ENCODE measurements around the gene CGREF1. TPM values are rescaled to one million over a fixed set of nuclear protein-coding genes. Genes with fewer than 3 reads are reported as not detected.

The CGREF1 gene
- total and polyA plus RNA-seq, 2 donors (not counting 1 experiment from before 2014, with no cell fraction given): not detected

DNA sequence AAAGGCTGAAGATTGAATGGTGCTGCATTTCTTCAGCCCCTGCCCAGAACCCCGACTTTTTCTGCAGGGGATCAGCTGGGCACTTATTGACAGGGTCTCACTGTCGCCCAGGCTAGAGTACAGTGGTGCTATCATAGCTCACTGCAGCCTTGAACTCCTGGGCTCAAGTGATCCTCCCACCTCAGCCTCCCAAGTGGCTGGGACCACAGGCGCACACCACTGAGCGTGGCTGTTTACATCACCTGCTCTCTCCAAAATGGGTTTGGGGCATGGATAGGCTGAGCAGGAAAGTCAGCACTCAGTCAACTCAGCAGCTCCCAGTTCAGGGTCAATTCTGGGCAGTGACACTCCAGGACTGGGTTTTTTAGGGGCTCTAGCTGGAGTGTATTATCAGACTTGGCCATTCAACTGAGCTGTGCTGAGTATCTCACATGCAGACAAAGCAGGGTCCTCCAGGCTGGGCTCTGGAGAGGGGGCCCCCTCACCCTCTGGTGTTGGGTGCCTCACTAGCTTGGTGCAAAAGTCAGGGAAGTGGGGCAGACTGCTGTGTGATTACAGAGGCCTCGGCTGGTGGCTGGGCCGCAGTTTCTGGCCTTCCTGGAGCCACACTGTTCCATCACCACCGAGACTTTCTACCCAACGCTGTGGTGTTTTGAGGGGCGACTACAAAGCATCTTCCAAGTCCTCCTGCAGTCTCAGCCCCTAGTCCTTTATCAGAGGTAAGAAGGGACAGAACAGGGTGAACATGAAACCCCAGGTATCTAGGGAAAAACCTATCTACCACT is 9.1 kb upstream of the CGREF1 start:
- no peak overlapping the region for H3K4me2 ChIP-seq (replicated peaks; ENCODE audit: low read depth, low read length, poor library complexity, severe bottlenecking)
- no peak overlapping the region for H3K4me3 ChIP-seq (ENCODE audit: control extremely low read depth in 1 of 5, extremely low read depth in 1 of 5, insufficient read depth in 1 of 5, low read depth in 2 of 5, low read length in 4 of 5)
- H4K20me1 ChIP-seq (ENCODE audit: control insufficient read depth, insufficient read depth, low read length, poor library complexity, severe bottlenecking): no peaks in the 10 kb centered on the region
- intact Hi-C loops (cut with micrococcal nuclease): no loop called here
- no peaks in the 10 kb centered on the region for H3K9me3 ChIP-seq (ENCODE audit: control extremely low read depth in 1 of 3, control insufficient read depth in 2 of 3, insufficient read depth in 1 of 3, low read length in 2 of 3)
- POLR2A ChIA-PET: no interaction called here
- peaks cover 1% of the 10 kb centered on the region for H3K27me3 Mint-ChIP-seq
- CTCF ChIA-PET: no interaction called here
- H2AFZ ChIP-seq (ENCODE audit: insufficient read depth, low read depth, low read length, poor library complexity, severe bottlenecking): no peak overlapping the region
- 95% methylated on average over 8 of the region's 9 CpGs for WGBS (ENCODE audit: insufficient coverage)
- H3K9me3 Mint-ChIP-seq (ENCODE audit: insufficient read depth): no peaks in the 10 kb centered on the region
- H3K27ac Mint-ChIP-seq: no peak overlapping the region
- ATAC-seq (ENCODE audit: low read depth) (no peak), DNase-seq (no peak)
- H3K9ac ChIP-seq (ENCODE audit: low read length): no peak overlapping the region
- H3K4me1 Mint-ChIP-seq: peaks cover 16% of the 10 kb centered on the region
- peaks cover 0 to 30% of the 10 kb centered on the region in 2 experiments for H3K36me3 ChIP-seq (replicated peaks in 1 of 2; ENCODE audit: control extremely low read depth in 1 of 2, control insufficient read depth in 1 of 2, extremely low read depth in 1 of 2, insufficient read depth in 2 of 2, low read length in 1 of 2)
- H3K79me2 ChIP-seq (ENCODE audit: control insufficient read depth, insufficient read depth, low read length): no peaks in the 10 kb centered on the region
- TF ChIP-seq, protein P1, sequence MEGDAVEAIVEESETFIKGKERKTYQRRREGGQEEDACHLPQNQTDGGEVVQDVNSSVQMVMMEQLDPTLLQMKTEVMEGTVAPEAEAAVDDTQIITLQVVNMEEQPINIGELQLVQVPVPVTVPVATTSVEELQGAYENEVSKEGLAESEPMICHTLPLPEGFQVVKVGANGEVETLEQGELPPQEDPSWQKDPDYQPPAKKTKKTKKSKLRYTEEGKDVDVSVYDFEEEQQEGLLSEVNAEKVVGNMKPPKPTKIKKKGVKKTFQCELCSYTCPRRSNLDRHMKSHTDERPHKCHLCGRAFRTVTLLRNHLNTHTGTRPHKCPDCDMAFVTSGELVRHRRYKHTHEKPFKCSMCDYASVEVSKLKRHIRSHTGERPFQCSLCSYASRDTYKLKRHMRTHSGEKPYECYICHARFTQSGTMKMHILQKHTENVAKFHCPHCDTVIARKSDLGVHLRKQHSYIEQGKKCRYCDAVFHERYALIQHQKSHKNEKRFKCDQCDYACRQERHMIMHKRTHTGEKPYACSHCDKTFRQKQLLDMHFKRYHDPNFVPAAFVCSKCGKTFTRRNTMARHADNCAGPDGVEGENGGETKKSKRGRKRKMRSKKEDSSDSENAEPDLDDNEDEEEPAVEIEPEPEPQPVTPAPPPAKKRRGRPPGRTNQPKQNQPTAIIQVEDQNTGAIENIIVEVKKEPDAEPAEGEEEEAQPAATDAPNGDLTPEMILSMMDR (IDR thresholded peaks at IDR 0.05): no peak
- no peak for TF ChIP-seq EZH2 (IDR thresholded peaks at IDR 0.05; ENCODE audit: borderline replicate concordance, insufficient read depth, low read depth, low read length, poor library complexity, severe bottlenecking)
- H3K27ac ChIP-seq (ENCODE audit: low read length in 2 of 2): no peak overlapping the region
- H3K4me1 ChIP-seq (ENCODE audit: control insufficient read depth in 2 of 2, insufficient read depth in 2 of 2, low read length in 2 of 2): peaks cover 8 to 12% of the 10 kb centered on the region in 2 donors
- H3K4me3 Mint-ChIP-seq: no peak overlapping the region
- H3K27me3 ChIP-seq (replicated peaks in 1 of 4; ENCODE audit: control extremely low read depth in 1 of 4, control insufficient read depth in 3 of 4, insufficient read depth in 4 of 4, low read length in 3 of 4): no peaks in the 10 kb centered on the region

GRCh38 chr2:27126252-27126710 is 7.4 kb upstream of the CGREF1 start:
- Histone ChIP-seq H3K4me1 (ENCODE audit: control insufficient read depth in 2 of 2, insufficient read depth in 2 of 2, low read length in 2 of 2) (peaks cover 12% of the 10 kb centered on the region in 2 donors), H3K27ac (ENCODE audit: low read length in 2 of 2) (no peak overlapping the region), H2AFZ (ENCODE audit: insufficient read depth, low read depth, low read length, poor library complexity, severe bottlenecking) (no peak overlapping the region), H3K4me3 (ENCODE audit: control extremely low read depth in 1 of 5, extremely low read depth in 1 of 5, insufficient read depth in 1 of 5, low read depth in 2 of 5, low read length in 4 of 5) (no peak overlapping the region), H3K79me2 (ENCODE audit: control insufficient read depth, insufficient read depth, low read length) (no peaks in the 10 kb centered on the region), H3K4me2 (replicated peaks; ENCODE audit: low read depth, low read length, poor library complexity, severe bottlenecking) (no peak overlapping the region), H3K36me3 (replicated peaks in 1 of 2; ENCODE audit: control extremely low read depth in 1 of 2, control insufficient read depth in 1 of 2, extremely low read depth in 1 of 2, insufficient read depth in 2 of 2, low read length in 1 of 2) (peaks cover 0 to 14% of the 10 kb centered on the region in 2 experiments), H3K27me3 (replicated peaks in 1 of 4; ENCODE audit: control extremely low read depth in 1 of 4, control insufficient read depth in 3 of 4, insufficient read depth in 4 of 4, low read length in 3 of 4) (no peaks in the 10 kb centered on the region), H4K20me1 (ENCODE audit: control insufficient read depth, insufficient read depth, low read length, poor library complexity, severe bottlenecking) (no peaks in the 10 kb centered on the region), H3K9ac (ENCODE audit: low read length) (no peak overlapping the region), H3K9me3 (ENCODE audit: control extremely low read depth in 1 of 3, control insufficient read depth in 2 of 3, insufficient read depth in 1 of 3, low read length in 2 of 3) (no peaks in the 10 kb centered on the region)
- H3K4me3 Mint-ChIP-seq: no peak overlapping the region
- DNase-seq (no peak), ATAC-seq (ENCODE audit: low read depth) (no peak)
- H3K27me3 Mint-ChIP-seq: peaks cover 12% of the 10 kb centered on the region
- peaks cover 14% of the 10 kb centered on the region for H3K4me1 Mint-ChIP-seq
- intact Hi-C loops (cut with micrococcal nuclease): no loop called here
- ChIA-PET CTCF (interaction anchor here (1.5 kb wide), 1 partner anchor 164 kb away, joined by 3 read pairs; no protein-coding TSS in a partner anchor), POLR2A (interaction anchor here (0.7 kb wide), 1 partner anchor 24 kb away, joined by 6 read pairs; no protein-coding TSS in a partner anchor)
- TF ChIP-seq EZH2 (IDR thresholded peaks at IDR 0.05; ENCODE audit: borderline replicate concordance, insufficient read depth, low read depth, low read length, poor library complexity, severe bottlenecking): no peak
- TF ChIP-seq, protein P1 (IDR thresholded peaks at IDR 0.05): no peak
- WGBS (ENCODE audit: insufficient coverage): 88% methylated on average over 4 of the region's 5 CpGs
- no peak overlapping the region for H3K27ac Mint-ChIP-seq
- H3K9me3 Mint-ChIP-seq (ENCODE audit: insufficient read depth): no peaks in the 10 kb centered on the region
